Breast epithelium (tissue), 3 donors: Measurements from ENCODE around the gene MAP3K19.

Experiments
- POLR2AphosphoS5 ChIP-seq, 3 donors: sonication (generic); formaldehyde crosslinking; IDR thresholded peaks; one replicate each; pipeline ENCODE4 v1.6.1; 2017; ENCODE audit warnings: antibody characterized with exemption in 3 of 3
- TF ChIP-seq, protein P1 (sequence below), 3 donors: fragments of 450-650 bp; IDR thresholded peaks; one replicate each; pipeline ENCODE4 v1.5.1; 2016 to 2017; ENCODE audit warnings: antibody characterized with exemption in 3 of 3, mild to moderate bottlenecking in 3 of 3, moderate library complexity in 3 of 3

- TF ChIP-seq, protein P1, sequence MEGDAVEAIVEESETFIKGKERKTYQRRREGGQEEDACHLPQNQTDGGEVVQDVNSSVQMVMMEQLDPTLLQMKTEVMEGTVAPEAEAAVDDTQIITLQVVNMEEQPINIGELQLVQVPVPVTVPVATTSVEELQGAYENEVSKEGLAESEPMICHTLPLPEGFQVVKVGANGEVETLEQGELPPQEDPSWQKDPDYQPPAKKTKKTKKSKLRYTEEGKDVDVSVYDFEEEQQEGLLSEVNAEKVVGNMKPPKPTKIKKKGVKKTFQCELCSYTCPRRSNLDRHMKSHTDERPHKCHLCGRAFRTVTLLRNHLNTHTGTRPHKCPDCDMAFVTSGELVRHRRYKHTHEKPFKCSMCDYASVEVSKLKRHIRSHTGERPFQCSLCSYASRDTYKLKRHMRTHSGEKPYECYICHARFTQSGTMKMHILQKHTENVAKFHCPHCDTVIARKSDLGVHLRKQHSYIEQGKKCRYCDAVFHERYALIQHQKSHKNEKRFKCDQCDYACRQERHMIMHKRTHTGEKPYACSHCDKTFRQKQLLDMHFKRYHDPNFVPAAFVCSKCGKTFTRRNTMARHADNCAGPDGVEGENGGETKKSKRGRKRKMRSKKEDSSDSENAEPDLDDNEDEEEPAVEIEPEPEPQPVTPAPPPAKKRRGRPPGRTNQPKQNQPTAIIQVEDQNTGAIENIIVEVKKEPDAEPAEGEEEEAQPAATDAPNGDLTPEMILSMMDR (IDR thresholded peaks at IDR 0.05), result no peak
- TF ChIP-seq POLR2AphosphoS5 (IDR thresholded peaks at IDR 0.05), result no peak
Measured at GRCh38 chr2:135009339-135009738, 37.9 kb downstream of the MAP3K19 start.
